BE2C (cell line): ENCODE data around the gene SLAMF6.

Experiments
- DNase-seq: peaks from one replicate; pipeline ENCODE4 v3.0.0-alpha.2; 2020
- H3K27me3 ChIP-seq: fragments of 250-450 bp; sonication (Bioruptor Pico); 2 replicates; pipeline ENCODE4 v1.5.1; 2020; ENCODE audit warnings: mild to moderate bottlenecking
- H3K36me3 ChIP-seq: fragments of 250-450 bp; sonication (Bioruptor Pico); 2 replicates; pipeline ENCODE4 v1.5.1; 2020; ENCODE audit warnings: mild to moderate bottlenecking
- H3K4me1 ChIP-seq: fragments of 250-450 bp; sonication (Bioruptor Pico); 2 replicates; pipeline ENCODE4 v1.5.1; 2020
- H3K4me3 ChIP-seq: 2 replicates; pipeline ENCODE4 v1.5.1; 2011; ENCODE audit warnings: low read depth, low read length
- H3K9me3 ChIP-seq: fragments of 250-450 bp; sonication (Bioruptor Pico); 2 replicates; pipeline ENCODE4 v1.5.1; 2020
- TF ChIP-seq, protein P1 (sequence below): IDR thresholded peaks from 2 replicates; pipeline ENCODE4 v1.5.1; 2012; ENCODE audit warnings: mild to moderate bottlenecking, low read depth, low read length

SLAMF6 gene

DNA sequence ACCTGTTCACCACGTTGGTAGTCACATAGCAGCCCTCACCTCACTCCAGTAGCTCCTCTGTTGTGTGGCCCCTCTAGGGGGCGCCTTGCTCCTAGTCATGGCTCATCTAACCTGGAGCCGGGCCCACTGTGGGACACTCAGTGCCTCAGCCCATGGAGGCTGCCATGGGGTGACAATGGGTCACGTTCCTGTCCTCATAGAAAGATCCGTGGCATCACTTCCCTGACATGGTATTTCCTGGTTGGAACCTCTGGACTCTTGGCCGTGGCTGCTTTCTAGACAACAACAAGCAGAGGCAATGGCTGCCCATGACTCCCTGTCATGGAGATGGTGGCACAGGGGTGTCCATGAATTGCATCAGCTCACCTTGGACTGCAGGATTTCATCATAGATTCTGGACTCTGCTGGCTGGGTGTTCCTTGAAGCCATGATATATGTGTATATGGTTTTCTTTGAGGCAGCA is 27.5 kb upstream of the SLAMF6 start:
- Histone ChIP-seq H3K27me3 (no peaks in the 10 kb centered on the region), H3K4me1 (no peaks in the 10 kb centered on the region), H3K9me3 (no peaks in the 10 kb centered on the region), H3K36me3 (no peaks in the 10 kb centered on the region), H3K4me3 (no peak overlapping the region)
- TF ChIP-seq, protein P1, sequence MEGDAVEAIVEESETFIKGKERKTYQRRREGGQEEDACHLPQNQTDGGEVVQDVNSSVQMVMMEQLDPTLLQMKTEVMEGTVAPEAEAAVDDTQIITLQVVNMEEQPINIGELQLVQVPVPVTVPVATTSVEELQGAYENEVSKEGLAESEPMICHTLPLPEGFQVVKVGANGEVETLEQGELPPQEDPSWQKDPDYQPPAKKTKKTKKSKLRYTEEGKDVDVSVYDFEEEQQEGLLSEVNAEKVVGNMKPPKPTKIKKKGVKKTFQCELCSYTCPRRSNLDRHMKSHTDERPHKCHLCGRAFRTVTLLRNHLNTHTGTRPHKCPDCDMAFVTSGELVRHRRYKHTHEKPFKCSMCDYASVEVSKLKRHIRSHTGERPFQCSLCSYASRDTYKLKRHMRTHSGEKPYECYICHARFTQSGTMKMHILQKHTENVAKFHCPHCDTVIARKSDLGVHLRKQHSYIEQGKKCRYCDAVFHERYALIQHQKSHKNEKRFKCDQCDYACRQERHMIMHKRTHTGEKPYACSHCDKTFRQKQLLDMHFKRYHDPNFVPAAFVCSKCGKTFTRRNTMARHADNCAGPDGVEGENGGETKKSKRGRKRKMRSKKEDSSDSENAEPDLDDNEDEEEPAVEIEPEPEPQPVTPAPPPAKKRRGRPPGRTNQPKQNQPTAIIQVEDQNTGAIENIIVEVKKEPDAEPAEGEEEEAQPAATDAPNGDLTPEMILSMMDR = peak; percentile 11; the same call in 1 of the 2 replicates
- no peak for DNase-seq

DNA sequence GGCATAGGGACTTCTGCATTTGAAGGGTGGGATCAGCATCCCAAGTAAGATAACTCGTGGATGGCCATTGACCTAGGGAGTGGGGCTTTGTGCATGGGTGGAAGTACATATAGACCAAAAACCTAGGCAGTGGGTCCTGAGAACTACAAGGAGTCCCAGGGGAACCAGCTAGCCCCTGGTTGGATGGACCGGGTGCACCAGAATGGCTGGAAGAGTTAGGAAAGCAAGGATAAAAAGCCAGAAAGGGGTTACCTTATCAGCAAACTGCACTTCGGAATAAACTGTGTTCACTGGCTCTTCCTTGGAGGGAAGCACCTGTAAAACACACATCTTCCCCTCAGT is 26.6 kb upstream of the SLAMF6 start:
- H3K4me1 ChIP-seq = no peaks in the 10 kb centered on the region
- H3K9me3 ChIP-seq = no peaks in the 10 kb centered on the region
- no peaks in the 10 kb centered on the region for H3K36me3 ChIP-seq
- TF ChIP-seq, protein P1 = no peak
- H3K4me3 ChIP-seq = no peak overlapping the region
- DNase-seq = no peak
- H3K27me3 ChIP-seq = no peaks in the 10 kb centered on the region

DNA sequence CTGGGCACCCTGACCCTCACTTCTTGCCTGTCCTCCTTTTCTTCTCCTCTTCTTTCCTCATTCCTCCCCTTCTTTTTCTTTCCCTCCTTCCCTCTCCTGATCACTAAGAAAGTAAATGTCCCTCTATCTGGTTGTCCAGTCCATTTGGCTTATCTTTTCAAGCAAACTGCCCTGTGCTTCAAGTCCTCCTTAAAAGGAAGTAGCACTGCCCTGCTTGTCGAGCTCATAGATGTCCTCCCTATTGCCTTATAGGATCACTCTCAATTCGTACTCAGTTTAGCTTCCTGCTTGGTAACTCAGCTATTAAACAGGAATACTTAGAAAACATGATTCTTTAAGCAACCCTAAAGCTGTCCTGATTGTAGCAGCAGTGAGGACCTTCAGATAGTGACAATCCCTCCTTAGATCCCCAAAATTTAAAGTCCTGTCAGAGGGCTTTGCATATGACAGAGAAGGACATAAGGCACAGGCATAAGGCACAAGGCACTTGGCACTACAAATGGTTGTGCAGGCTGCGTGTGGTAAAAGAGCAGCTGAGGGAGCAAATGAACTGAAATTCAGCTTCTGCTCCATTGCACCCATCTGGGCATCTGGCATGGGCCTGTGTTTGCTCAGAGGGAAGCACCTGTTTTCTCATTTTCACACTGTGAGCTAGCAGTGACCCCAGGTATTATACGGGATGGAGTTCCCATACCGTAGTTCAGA is 26.1 kb upstream of the SLAMF6 start:
- Histone ChIP-seq H3K4me3 (no peak overlapping the region), H3K4me1 (no peaks in the 10 kb centered on the region), H3K27me3 (no peaks in the 10 kb centered on the region), H3K9me3 (no peaks in the 10 kb centered on the region), H3K36me3 (no peaks in the 10 kb centered on the region)
- DNase-seq = no peak
- TF ChIP-seq, protein P1 = no peak

DNA sequence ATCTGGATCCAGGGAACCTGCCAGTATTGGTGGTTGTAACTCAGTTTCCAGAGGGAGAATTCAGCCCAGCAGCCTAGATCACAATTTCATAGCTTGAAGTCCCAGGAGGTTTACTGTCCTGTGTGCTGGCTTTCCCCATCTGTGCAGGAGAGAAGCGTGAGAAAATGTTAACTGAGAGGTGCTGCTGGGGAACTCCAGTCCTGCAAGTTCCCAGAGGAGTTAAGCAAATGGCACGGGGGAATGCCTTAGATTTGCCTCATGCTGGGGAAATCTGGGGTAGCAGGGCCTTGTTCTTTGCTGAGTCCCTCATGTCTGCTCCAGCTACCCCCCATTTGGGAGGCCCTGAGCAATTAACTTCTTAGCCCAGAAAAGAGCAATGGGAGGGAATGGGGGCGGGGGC is 25.1 kb upstream of the SLAMF6 start:
- TF ChIP-seq, protein P1 = no peak
- no peak for DNase-seq
- no peaks in the 10 kb centered on the region for H3K36me3 ChIP-seq
- no peaks in the 10 kb centered on the region for H3K9me3 ChIP-seq
- no peaks in the 10 kb centered on the region for H3K27me3 ChIP-seq
- H3K4me3 ChIP-seq = no peak overlapping the region
- H3K4me1 ChIP-seq = no peaks in the 10 kb centered on the region

DNA sequence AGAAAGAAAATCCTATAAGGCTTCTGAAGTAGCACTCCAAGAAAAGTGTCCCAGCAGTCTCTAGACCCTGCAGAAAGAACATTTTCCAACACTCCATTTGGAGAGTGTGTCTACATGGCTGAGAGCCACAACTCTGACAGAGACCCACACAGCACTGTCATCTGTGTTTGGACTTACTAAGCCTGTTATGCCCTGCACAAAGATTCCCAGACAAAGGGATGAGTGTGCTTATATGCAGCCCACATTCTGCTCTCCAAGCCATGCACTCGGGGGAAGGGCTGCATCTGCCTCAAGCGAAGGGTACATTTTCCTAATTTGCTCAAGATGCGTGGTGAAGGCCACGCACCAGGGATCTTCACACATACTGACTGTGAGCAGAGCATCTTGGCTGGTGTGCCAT is 24.4 kb upstream of the SLAMF6 start:
- no peak overlapping the region for H3K4me3 ChIP-seq
- no peaks in the 10 kb centered on the region for H3K27me3 ChIP-seq
- no peaks in the 10 kb centered on the region for H3K36me3 ChIP-seq
- no peaks in the 10 kb centered on the region for H3K9me3 ChIP-seq
- no peaks in the 10 kb centered on the region for H3K4me1 ChIP-seq
- DNase-seq = no peak
- TF ChIP-seq, protein P1 = no peak

DNA sequence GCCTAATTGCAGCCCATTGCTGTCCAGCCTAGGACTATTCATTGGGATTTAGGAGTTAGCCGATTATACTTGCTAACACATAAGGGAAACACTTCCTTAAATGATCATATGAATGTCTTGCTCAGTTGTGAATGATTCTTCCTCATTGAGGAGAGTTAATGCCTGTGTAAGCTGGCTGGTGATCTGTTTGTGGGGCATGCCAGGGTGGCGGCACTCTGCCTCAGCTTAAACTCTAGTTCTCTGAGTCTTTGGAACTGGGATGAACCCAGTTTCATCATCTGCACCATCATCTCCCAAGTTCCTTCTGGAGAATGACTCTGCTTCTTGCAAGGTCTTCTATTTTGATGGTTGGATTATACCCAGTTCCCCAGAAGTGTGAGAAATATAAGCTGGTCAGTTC is 23.9 kb upstream of the SLAMF6 start:
- Histone ChIP-seq H3K9me3 (no peaks in the 10 kb centered on the region), H3K36me3 (no peaks in the 10 kb centered on the region), H3K4me1 (no peaks in the 10 kb centered on the region), H3K4me3 (no peak overlapping the region), H3K27me3 (no peaks in the 10 kb centered on the region)
- no peak for DNase-seq
- TF ChIP-seq, protein P1 = no peak
